Activated CD8-positive, alpha-beta T cell treated with anti-CD3 and anti-CD28 coated beads for 36 hours (primary cell): Measurements from ENCODE around the gene CENPX. TPM values are rescaled to one million over a fixed set of nuclear protein-coding genes. Genes with fewer than 3 reads are reported as not detected.

Experiments
- ATAC-seq: fragments of 200-7000 bp; cut with Tn5 transposase; one replicate; pipeline ENCODE4 v1.10.0; 2021; ENCODE audit warnings: mild to moderate bottlenecking, moderate library complexity
- CTCF ChIA-PET: fragments of 350-600 bp; sonication (Branson Sonifier 250); formaldehyde crosslinking; loops from one replicate; lab custom pipeline; 2021; ENCODE audit warnings: antibody characterized with exemption; lab: Charles Lee
- POLR2A ChIA-PET: fragments of 350-600 bp; sonication (Branson Sonifier 250); formaldehyde crosslinking; loops from one replicate; lab custom pipeline; 2021; ENCODE audit warnings: antibody characterized with exemption; lab: Charles Lee
- DNase-seq: peaks from one replicate; pipeline ENCODE4 v3.0.0-alpha.2; 2020
- H3K27ac Mint-ChIP-seq: one replicate; pipeline ENCODE4 v1.8.0; 2021; ENCODE audit warnings: mild to moderate bottlenecking, mixed read lengths
- H3K27me3 Mint-ChIP-seq: one replicate; pipeline ENCODE4 v1.8.0; 2021; ENCODE audit warnings: mixed read lengths
- H3K36me3 Mint-ChIP-seq: one replicate; pipeline ENCODE4 v1.8.0; 2021; ENCODE audit warnings: low read depth, mixed read lengths
- H3K4me1 Mint-ChIP-seq: one replicate; pipeline ENCODE4 v1.8.0; 2021; ENCODE audit warnings: low read depth, mixed read lengths
- H3K4me3 Mint-ChIP-seq: one replicate; pipeline ENCODE4 v1.8.0; 2021; ENCODE audit warnings: mild to moderate bottlenecking, moderate library complexity, mixed read lengths
- H3K9me3 Mint-ChIP-seq: one replicate; pipeline ENCODE4 v1.8.0; 2021; ENCODE audit warnings: mixed read lengths
- intact Hi-C: fragments of 100-400 bp; cut with micrococcal nuclease; formaldehyde crosslinking; loops from one replicate; pipeline ENCODE4 v1.10.0; 2022
- total RNA-seq, 2 experiments: library from RNA; stranded (reverse); gene quantifications; one replicate each; pipeline ENCODE4 v1.2.3, GENCODE V29; 2021
- TF ChIP-seq, protein P1 (sequence below): fragments of 200-600 bp; IDR thresholded peaks from one replicate; pipeline ENCODE4 v1.8.0; 2022; ENCODE audit warnings: antibody characterized with exemption, mild to moderate bottlenecking

Gene CENPX
- total RNA-seq, 2 experiments from 2014 or later: 88.7 to 98.1 TPM

DNA sequence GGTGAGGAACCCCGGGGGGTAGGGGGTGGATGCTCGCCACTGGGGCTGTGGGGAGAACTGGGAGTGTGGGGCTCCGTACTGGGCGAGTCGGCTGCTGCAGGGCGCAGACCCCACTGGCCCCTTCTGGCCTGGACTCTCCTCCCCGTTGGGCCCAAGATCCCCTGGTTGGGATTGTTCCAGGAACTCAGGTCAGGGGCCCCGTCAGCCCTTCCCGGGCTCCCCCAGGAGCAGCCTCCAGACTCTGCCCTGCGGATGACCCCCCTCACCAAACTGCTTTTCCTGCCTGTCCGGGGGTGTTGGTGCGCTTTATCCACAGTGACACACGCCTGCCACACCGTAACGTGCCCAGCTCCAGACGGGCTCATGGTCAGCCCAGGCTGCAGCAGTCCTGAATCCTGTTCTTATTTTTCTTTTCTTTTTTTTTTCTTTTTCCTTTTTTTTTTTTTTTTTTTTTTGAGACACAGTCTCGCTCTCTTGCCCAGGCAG is 21.1 kb downstream of the CENPX start:
- Mint-ChIP-seq H3K9me3 (no peaks in the 10 kb centered on the region), H3K4me1 (no peaks in the 10 kb centered on the region), H3K4me3 (no peak overlapping the region), H3K27ac (no peak overlapping the region), H3K27me3 (no peaks in the 10 kb centered on the region), H3K36me3 (no peaks in the 10 kb centered on the region)
- TF ChIP-seq, protein P1, sequence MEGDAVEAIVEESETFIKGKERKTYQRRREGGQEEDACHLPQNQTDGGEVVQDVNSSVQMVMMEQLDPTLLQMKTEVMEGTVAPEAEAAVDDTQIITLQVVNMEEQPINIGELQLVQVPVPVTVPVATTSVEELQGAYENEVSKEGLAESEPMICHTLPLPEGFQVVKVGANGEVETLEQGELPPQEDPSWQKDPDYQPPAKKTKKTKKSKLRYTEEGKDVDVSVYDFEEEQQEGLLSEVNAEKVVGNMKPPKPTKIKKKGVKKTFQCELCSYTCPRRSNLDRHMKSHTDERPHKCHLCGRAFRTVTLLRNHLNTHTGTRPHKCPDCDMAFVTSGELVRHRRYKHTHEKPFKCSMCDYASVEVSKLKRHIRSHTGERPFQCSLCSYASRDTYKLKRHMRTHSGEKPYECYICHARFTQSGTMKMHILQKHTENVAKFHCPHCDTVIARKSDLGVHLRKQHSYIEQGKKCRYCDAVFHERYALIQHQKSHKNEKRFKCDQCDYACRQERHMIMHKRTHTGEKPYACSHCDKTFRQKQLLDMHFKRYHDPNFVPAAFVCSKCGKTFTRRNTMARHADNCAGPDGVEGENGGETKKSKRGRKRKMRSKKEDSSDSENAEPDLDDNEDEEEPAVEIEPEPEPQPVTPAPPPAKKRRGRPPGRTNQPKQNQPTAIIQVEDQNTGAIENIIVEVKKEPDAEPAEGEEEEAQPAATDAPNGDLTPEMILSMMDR: no peak
- intact Hi-C loops: no loop called here
- DNase-seq (no peak), ATAC-seq (no peak)
- CTCF ChIA-PET: no interaction called here
- POLR2A ChIA-PET: no interaction called here

DNA sequence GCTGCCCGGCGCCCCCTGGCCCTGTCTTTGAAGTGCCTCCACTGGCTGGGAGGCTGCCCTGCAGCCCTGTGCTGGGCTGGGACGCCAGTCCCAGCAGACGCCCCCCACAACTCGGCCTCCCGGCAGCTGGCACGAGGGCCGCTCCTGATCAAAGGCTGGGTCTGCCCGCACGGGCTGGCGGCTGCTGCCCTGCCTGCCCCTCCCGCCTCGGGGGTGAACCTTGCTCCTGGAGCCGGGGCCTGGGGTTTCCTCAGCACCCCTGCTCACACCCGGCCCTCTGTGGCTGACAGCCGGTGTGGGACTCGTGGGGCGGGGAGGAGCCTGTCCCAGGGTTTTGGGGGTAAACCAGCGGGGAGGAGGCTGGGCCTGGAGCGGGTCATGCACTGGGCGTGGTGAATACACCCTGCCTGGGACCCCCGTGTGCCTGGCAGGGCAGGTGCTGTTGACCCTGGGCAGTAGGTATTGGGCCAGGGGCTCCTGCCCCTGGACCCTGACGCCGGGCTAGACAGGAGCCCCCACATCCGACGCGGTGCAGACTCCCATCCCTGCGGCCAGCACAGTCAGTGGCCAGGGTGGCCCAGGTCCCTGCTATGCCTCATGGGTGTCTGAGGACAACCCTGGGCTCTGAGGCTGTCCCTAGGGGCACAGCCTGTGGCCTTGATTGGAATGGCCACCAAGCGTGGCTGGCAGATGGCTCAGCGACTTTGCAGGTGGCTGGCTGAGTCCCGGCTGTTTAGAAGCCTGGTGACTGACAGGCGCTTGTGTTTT is 21.7 kb downstream of the CENPX start:
- no peaks in the 10 kb centered on the region for H3K9me3 Mint-ChIP-seq
- no peaks in the 10 kb centered on the region for H3K27me3 Mint-ChIP-seq
- ATAC-seq: no peak
- no peaks in the 10 kb centered on the region for H3K36me3 Mint-ChIP-seq
- no peak overlapping the region for H3K27ac Mint-ChIP-seq
- no peak for DNase-seq
- intact Hi-C loops: no loop called here
- TF ChIP-seq, protein P1: no peak
- H3K4me3 Mint-ChIP-seq: no peak overlapping the region
- H3K4me1 Mint-ChIP-seq: no peaks in the 10 kb centered on the region
- ChIA-PET CTCF (no interaction called here), POLR2A (no interaction called here)

DNA sequence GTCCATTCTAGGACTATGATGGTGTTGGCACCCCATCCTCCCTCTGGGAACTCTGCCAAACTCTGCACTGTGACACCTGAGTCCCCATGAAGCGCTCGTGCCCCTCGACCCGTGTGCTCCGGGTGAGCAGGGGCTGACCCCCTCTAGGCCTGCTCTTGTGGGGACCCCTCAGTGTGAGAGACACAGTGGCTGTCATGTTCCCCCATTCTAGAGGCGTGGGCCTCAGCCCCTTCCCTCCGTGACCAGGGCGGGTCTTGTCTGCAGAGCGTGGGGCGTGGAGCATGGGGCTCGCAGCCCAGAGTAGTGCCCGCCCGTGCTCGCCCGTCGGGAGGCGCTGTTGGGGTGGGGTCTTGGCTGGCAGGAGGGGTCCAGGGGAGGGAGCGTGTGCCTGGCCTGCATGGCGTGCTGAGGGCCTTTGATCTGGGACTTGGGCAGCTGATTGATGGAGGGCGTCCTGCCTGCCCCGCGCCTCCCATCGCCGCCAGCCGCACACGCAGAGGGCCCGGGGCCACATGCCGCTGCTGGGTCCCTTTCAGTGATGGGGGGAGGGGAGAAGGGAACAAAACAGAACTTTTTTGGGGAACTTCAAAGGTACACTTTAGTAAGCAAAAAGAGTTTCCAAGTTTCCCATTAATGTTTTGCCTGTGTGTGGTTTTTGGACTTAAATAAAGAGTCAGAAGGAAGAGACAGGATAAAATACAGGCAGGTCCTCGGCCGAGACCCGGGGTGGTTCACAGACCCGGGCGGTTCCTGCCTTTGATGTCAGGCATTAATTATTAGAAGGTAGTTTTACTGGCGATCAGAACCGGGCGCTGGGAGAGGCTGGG is 22.5 kb downstream of the CENPX start:
- TF ChIP-seq, protein P1: no peak
- no peak overlapping the region for H3K4me3 Mint-ChIP-seq
- H3K9me3 Mint-ChIP-seq: no peaks in the 10 kb centered on the region
- intact Hi-C loops: no loop called here
- POLR2A ChIA-PET: no interaction called here
- H3K27ac Mint-ChIP-seq: no peak overlapping the region
- CTCF ChIA-PET: no interaction called here
- H3K27me3 Mint-ChIP-seq: no peaks in the 10 kb centered on the region
- H3K36me3 Mint-ChIP-seq: no peaks in the 10 kb centered on the region
- no peak for DNase-seq
- ATAC-seq: no peak
- H3K4me1 Mint-ChIP-seq: no peaks in the 10 kb centered on the region

DNA sequence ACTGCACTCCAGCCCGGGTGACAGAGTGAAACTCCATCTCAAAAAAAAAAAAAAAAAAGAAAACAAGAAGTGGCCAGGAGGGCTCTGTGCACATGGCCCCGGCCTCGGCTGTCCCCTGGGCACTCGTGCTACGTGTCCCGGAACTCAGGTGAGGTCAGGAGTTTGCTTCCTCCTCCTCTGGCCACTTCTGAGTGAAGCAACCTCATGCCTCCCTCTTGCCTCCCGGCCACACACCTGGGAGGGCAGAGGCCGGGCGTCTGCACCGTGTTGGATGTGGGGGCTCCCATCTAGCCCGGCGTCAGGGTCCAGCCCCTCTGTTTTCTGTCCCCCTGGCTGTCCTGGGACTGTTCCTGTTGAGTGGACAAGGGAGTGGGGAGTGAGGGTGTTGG is 23.1 kb downstream of the CENPX start:
- POLR2A ChIA-PET: no interaction called here
- DNase-seq: no peak
- ATAC-seq: no peak
- TF ChIP-seq, protein P1: no peak
- Mint-ChIP-seq H3K36me3 (no peaks in the 10 kb centered on the region), H3K27me3 (no peaks in the 10 kb centered on the region), H3K9me3 (no peaks in the 10 kb centered on the region), H3K27ac (no peak overlapping the region), H3K4me1 (no peaks in the 10 kb centered on the region), H3K4me3 (no peak overlapping the region)
- intact Hi-C loops: no loop called here
- CTCF ChIA-PET: no interaction called here
